Measurements from ENCODE around the gene KIF2C.

GRCh38 chr1:44806704-44807363, 67.2 kb downstream of the KIF2C start, which contains the start of gene DYNLT4:
- TF ChIP-seq TAF1 (IDR thresholded peaks at IDR 0.05; ENCODE audit: low read depth) = no peak; the same call in 1 of the 2 replicates
- no peak for TF ChIP-seq TEAD4 (IDR thresholded peaks at IDR 0.05)
- no peak for TF ChIP-seq REST (IDR thresholded peaks at IDR 0.05; ENCODE audit: low read depth)
- no peak for TF ChIP-seq EGR1 (IDR thresholded peaks at IDR 0.05)
- TF ChIP-seq MAX (IDR thresholded peaks at IDR 0.05) = no peak
- TF ChIP-seq EP300 (IDR thresholded peaks at IDR 0.05; ENCODE audit: borderline replicate concordance) = no peak
- TF ChIP-seq RAD21 (IDR thresholded peaks at IDR 0.05; ENCODE audit: low read depth) = no peak
- TF ChIP-seq CREB1 (IDR thresholded peaks at IDR 0.05; ENCODE audit: low read depth) = no peak
- TF ChIP-seq USF1 (IDR thresholded peaks at IDR 0.05) = no peak
